NCI-H1417 (cell line): ENCODE measurements around the gene THEMIS.
"Not testable (repeated sequence)": the region's sequence is repeated elsewhere in the genome, so short reads cannot be mapped to it uniquely, and the experiment has no call there.

ENCODE experiments used
- DNase-seq, 3 experiments: peaks; one replicate each; lab custom pipeline; 2025; lab: John Stamatoyannopoulos, UW

THEMIS gene

GRCh38 chr6:127900935-127901334, at the start of gene THEMIS:
THEMIS (minus strand) TSS chr6:127901058; CDS start chr6:127900932, 126 bp downstream.
- DNase-seq = no peak

GRCh38 chr6:127949251-127949650, 48.4 kb upstream of the THEMIS start:
- peak in 1 of 3 experiments; percentile 34 for DNase-seq

- no peak for DNase-seq
These were observed 45.5 kb upstream of the THEMIS start for GRCh38 chr6:127946388-127946787.

GRCh38 chr6:127945434-127946097, 44.7 kb upstream of the THEMIS start:
- DNase-seq = no peak

- no peak for DNase-seq
These were observed 40.4 kb upstream of the THEMIS start for GRCh38 chr6:127941228-127941627.

GRCh38 chr6:127939442-127940066, 38.7 kb upstream of the THEMIS start:
- no peak for DNase-seq

- no peak for DNase-seq
These were observed 37.8 kb upstream of the THEMIS start for GRCh38 chr6:127938701-127939100.

GRCh38 chr6:127937747-127938146, 36.9 kb upstream of the THEMIS start:
- no peak for DNase-seq

- DNase-seq = no peak
These were observed 36.2 kb upstream of the THEMIS start for GRCh38 chr6:127937102-127937501.

GRCh38 chr6:127934956-127935355, 34.1 kb upstream of the THEMIS start:
- no peak for DNase-seq

GRCh38 chr6:127933852-127934840, 33.3 kb upstream of the THEMIS start:
- DNase-seq = no peak

- DNase-seq = no peak
These were observed 32.3 kb upstream of the THEMIS start for GRCh38 chr6:127933137-127933536.

- DNase-seq = no peak
These were observed 31.9 kb upstream of the THEMIS start for GRCh38 chr6:127932708-127933107.

GRCh38 chr6:127926441-127926840, 25.6 kb upstream of the THEMIS start:
- DNase-seq = not testable (repeated sequence)

GRCh38 chr6:127924440-127924839, 23.6 kb upstream of the THEMIS start:
- DNase-seq = no peak

GRCh38 chr6:127924031-127924430, 23.2 kb upstream of the THEMIS start:
- DNase-seq = no peak

- DNase-seq = peak in 1 of 3 experiments; percentile 6
These were observed 22.3 kb upstream of the THEMIS start for GRCh38 chr6:127923135-127923534.

- DNase-seq = no peak
These were observed 21.1 kb upstream of the THEMIS start for GRCh38 chr6:127921982-127922381.

GRCh38 chr6:127920804-127921203, 19.9 kb upstream of the THEMIS start:
- DNase-seq = no peak

GRCh38 chr6:127918506-127919427, 17.9 kb upstream of the THEMIS start:
- DNase-seq = no peak

GRCh38 chr6:127917766-127918165, 16.9 kb upstream of the THEMIS start:
- DNase-seq = no peak
